ENCODE results near the gene HNRNPU. TPM values are rescaled to one million over a fixed set of nuclear protein-coding genes. Genes with fewer than 3 reads are reported as not detected.

The HNRNPU gene
- 246 and 357 TPM in 2 replicates for total RNA-seq (2014; rRNA removed; shearing (Covaris generic))

DNA sequence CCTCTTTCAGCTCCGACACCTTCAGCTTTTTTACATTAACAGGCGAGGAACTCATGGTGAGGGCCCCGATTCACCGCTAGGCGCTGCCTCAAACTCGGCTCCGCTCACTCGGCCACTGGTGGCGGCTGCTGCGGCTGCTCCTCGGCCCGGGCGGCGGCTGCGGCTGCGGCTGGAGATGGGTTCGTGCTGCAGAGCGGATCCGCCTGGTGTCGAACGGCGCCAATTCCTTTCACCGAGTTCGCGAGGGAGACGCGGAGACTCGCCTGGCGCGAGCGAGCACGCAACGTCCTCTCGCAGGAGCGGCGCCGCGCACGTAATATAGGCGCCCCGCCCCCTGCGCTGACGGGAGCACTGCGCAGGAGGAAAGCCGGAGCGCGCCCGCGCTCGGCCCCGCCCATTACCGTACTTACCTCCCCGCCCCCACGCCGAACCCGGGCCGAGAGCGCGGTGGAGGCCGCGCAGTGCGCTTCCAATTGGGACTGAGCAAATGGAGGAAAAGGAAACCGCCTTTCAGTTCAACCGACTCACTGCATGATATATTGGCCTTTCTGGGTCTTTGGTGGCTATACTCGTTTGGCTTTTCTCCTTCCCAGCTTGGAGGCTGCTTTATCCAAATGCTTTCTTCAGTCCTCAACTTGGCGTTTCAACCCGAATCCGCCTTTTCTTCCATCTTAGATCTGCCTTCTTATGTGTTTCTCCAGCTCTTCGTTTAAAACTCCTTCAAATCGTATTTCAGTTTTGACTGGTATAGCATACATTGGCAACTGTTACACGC is at the start of gene HNRNPU:
HNRNPU (minus strand) TSS at position 291 of the 775 bp plus-strand sequence; CDS start at position 55, 236 bp downstream.
- peak; percentile 95 for DNase-seq (ENCODE audit: low read depth)

DNA sequence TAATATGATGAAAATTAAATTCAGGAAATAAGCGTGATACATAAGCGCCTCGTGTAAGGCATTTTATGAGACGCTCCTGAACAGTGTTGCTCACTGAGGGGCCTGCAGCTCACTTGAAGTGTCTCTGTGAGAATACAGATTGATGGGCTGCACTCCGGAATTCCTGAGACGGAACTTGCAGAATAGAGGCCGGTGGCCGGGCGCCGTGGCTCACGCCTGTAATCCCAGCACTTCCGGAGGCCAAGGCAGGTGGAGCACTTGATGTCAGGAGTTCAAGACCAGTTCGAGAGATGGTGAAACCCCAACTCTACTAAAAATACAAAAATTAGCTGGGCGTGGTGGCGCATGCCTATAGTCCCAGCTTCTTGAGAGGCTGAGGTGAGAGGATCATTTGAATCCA is 49.5 kb upstream of the HNRNPU start:
- DNase-seq (ENCODE audit: low read depth), result no peak

DNA sequence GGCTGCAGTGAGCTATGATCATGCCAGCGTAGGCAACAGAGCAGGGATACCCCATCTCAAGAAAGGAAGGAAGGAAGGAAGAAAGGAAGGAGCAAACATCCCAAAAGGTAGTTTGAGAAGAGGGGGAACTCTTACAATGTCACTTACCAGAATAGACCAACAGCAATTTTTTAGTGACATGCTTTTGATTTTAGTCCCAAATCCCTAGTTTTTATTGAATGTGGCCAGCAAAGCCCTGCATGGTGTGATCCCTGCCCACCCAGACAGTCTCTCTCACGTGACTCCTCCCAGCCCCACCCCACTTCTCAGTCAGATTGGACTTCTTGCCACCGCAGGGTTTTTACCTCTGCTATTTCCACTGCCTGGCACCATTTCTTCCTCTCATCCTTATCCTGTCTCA is 39.8 kb upstream of the HNRNPU start:
- DNase-seq (ENCODE audit: low read depth), result no peak

DNA sequence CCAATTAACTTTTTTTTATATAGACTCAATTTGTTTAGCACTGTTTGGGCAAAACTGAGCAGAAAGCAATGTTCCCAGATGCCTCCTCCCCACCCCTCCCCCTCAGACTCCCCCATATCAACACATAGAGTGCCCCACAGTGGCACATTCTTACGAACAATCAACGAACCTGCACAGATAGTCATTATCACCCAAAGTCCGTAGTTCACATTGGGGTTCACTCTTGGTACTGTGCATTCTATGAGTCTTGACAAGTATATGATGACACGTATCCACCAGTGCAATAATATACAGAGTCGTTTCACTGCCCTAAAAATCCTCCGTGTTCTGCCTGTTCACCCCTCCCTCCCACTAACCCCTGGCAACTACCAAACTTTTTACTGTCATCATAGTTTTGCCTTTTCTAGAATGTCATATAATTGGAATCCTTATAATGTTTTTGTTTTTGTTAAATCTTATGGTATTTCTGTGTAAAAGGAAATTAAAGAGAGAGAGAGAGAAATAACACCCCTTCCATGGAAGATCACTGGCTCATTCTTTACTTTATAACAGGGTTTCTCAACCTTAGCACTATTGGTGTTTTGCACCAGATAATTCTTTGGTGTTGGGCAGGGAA is 37.2 kb upstream of the HNRNPU start:
- no peak for DNase-seq (ENCODE audit: low read depth)

DNA sequence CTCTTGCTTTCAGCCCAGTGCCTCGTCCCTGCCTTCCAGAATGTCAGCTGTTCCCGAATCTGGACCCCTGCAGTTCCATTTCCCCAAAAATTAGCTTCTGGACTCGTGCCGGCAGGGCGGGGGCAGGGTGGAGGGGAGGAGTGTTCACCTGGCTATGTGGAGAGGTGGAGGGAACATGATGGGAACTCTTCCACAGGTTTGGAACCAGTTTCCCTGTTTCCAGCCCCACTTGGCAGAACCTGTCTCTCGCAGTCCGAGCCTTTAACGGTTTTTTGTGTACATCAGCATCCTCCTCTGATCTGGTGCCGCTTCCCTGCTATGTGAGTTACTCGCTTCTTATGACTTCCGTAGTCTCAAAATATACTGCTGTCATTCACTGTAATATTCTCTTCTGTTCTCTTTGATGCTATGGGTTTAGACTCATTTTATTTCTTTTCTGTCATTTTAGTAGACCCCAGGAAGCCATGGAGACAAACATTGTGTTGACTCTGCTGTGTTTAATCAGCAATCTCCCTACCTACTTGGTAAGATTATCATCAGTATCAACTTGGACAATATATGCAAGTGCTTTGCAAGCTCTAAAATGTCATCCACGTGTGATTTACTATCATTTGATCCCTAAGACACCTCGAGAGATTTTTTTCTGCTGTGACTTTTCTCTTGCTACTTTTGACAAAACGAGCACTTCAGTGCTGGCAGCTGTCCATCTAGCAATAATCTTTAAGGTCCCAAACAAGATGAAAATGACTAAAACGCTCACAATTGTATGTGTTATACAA is 33.3 kb upstream of the HNRNPU start:
- DNase-seq (ENCODE audit: low read depth), result no peak

DNA sequence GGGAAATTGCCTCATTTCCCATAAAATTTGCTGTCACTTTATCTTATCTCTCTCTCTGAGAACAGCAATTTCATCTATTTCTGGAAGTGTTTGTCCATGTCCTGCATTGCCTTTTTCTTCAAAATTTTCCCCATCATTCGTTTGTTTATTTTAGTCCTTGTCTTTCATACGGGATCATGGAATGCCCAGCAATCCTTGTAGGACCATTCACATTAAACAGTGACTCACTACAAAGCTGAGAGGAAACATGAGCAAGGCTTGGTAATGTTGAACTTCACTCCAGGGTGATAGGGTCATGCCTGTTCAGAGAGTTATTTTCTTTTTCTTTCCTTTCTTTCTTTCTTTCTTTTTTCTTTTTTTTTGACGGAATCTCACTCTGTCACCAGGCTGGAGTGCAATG is 32.2 kb upstream of the HNRNPU start:
- DNase-seq (ENCODE audit: low read depth), result peak; percentile 89

DNA sequence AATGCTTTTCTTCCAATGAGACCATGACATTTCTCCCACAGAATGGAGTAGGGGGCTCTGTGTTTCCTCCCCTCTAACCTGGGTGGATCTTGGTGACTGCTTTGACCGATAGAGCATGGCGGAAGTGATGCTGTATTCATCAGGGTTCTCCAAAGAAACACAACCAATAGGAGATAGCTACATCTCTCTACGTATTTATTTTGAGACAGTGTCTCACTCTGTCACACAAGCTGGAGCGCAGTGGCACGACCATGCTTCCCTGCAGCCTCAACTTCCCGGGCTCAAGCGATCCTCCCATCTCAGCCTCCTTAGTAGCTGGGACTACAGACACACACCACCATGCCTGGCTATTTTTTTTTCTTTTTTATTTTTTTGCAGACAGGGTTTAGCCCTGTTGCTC is 29.5 kb upstream of the HNRNPU start:
- DNase-seq (ENCODE audit: low read depth), result no peak

DNA sequence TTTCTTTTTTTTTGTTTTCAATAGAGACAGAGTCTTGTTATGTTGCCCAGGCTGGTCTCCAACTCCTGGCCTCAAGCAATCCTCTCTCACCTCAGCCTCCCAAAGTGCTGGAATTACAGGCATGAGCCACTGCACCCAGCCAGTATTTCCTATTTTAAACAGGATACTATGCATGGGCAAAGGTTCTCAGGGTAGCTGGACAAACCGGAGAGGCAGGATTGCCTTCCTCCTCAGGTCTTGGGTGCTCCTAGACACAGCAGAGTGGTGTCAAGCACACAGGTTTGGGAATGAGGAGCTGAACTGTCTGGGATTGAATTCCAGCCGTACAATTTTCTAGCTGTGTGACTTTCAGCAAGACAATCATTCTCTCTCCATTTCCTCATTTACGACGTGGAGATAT is 22.9 kb upstream of the HNRNPU start:
- DNase-seq (ENCODE audit: low read depth), result no peak

DNA sequence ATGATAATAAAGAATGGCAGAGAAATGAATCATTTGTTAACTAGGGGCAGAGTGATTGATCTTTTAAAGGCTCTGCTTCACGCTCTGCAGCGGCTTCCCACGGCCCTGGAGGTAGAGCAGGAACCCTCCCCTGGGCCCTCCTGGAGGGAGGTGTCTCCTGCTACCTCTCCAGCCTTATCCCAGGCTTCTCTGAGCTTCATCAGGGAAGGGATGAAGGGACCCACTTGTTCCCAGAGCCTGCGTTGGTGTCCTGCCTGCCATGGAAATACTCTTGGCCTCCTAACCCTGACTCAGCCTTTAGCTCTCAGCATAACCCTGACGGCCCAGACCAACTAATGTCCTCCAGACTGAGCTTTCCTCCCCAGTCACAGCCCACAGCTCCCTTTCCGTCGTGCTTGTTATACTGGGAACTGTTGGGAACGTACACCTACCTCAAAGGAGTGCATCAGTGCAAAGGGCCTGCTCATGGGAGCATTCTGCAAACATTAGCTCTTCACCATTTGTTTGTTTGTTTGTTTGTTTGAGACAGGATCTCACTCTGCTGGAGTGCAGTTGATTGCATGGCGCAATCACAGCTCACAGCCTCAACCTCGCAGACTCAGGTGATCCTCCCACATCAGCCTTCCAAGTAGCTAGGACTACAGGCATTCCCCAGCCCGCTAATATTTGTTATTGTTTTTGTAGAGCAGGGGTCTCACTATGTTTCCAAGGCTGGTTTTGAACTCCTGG is 17.4 kb upstream of the HNRNPU start:
- DNase-seq (ENCODE audit: low read depth), result no peak

DNA sequence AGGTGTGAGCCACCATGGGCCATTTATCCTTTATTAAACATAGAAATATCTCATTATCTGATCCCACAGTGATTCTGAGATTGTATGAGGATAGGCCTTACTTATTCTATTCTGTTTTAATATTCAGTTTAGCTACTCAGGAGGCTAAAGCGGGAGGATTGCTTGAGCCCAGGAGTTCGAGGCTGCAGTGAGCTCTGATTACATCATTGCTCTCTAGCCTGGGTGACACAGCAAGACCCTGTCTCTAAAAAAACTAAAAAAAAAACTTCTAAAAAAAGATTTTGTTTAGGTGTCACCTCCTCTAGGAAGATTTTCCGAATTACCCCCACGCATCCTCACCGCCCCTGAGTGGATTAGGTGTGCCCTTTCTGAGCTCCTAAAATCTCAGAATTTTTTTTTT is 14.3 kb upstream of the HNRNPU start:
- DNase-seq (ENCODE audit: low read depth), result no peak

DNA sequence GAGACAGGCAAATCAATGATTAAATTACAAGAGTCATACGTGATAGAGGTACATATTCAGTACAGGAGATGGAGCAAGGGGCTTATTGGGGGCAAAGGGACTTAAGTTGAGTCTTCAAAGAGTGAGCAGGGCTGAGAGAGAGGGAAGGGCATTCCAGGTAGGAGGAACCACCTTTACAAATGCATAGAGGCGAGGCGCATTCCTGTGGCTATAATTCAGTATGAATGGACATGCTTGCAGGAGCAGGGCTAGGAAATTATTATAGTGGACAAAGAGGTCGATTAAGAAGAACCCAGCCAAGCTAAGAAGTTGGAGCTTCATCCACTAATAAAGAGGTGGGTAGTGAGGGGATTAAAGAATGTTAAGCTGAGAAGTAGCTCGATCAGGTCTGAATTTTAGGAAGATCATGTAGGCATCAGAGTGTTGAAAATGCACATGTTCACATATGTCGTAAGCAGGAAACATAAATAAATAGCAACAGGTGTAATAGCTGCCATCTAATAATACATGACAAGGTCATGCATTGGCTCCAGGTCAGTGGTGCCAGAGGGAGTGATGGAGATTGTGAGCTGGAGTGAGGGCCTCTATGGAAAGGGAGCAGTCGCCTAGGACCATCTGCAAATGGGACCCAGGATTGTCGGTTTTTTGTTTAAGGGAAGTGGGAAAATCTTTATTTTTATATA is 12.0 kb upstream of the HNRNPU start:
- no peak for DNase-seq (ENCODE audit: low read depth)

DNA sequence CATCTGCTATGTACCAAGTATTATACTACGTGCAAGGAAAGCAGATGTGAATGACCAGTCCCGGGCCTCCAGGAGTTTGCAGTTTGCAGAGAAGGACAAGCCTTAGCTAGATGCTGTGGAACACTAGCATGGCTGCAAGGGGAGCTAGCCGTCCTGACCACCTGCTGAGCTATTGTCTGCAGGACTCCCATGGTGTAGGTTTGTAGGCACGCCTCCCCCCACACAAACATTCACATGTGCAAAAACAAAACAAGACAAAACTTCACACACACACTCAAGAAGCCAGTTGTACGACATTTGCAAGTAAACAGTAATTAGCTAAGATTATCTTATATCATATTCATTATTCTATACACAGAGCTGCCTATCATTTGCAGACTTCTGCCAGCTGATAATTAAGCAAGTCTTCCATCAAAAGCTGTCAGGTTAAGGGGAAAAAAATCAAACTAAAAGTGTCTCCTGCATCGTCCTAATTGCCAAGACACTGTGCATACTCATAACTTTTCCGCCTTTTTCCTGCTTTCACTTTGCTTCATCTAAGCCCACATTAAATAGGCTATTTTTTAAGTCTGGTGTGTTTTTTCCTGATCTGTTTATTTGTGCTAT is 10.7 kb upstream of the HNRNPU start:
- no peak for DNase-seq (ENCODE audit: low read depth)

DNA sequence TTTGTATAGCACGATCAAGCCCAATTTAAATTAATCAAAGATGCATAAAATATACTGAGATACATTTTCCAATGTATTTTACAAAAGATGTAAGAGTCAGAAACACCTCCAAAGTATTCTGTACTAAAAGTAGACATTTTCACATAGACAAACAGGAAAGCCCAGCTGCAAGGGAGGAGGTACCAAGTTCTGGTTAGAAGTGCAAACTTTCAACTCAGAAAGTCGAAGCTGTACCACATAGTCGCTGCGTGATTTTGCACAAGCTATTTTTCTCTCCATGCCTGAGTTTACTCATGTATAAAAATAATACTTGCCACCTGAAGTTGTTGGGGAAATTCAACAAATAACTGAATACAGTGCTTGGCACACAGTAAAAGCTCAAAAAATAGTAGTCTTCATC is 5.6 kb upstream of the HNRNPU start:
- no peak for DNase-seq (ENCODE audit: low read depth)

DNA sequence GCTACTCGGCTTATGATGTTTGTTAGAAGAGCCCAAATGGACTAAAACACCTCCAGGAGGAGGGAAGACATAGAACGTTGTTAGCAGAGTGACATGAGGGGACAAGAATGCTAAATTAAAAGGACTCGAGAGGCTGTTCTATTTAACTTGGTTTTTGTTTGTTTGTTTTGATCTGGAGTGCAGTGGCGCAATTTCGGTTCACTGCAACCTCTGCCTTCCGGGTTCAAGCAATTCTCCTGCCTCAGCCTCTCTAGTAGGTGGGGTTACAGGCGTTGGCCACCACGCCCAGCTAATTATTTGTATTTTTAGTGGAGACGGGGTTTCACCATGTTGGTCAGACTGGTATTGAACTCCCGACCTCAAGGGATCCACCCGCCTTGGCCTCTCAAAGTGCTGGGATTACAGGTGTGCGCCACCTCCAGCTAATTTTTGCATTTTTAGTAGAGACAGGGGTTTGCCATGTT is 5.1 kb upstream of the HNRNPU start:
- no peak for DNase-seq (ENCODE audit: low read depth)

DNA sequence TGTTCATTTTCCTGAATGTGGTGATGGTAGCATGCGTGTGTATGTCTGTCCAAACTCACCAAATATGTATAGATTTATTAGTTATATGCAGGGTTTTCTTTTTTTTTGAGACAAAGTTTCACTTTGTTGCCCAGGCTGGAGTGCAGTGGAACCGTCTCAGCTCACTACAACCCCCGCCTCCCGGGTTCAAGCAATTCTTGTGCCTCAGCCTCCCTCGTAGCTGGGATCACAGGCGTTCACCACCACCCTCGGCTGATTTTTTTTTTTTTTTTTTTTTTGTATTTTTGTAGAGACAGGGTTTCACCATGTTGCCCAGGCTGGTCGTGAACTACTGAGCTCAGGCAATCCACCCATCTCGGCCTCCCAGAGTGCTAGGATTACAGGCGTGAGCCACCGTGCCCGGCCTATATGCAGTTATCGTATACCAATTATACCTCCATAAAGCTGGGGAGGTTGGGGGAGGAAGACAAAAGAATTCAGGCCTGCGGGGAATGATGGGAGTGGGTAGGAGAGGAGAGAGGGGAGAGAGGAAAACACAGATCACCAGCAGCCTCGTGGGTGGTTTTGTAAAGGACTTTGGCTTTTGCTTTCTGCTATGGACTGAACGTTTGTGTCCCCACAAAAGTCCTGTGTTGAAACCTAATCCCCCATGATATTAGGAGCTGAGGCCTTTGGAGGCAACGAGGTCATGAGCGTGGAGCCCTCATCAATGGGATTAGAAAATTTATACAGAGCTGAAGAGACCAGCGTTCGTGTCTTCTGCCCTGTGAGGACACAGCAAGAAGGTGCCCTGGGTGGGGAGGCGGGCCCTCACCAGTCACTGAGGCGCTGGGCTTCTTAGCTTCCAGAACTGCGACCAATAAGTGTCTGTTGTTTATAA is 4.4 kb upstream of the HNRNPU start:
- no peak for DNase-seq (ENCODE audit: low read depth)

DNA sequence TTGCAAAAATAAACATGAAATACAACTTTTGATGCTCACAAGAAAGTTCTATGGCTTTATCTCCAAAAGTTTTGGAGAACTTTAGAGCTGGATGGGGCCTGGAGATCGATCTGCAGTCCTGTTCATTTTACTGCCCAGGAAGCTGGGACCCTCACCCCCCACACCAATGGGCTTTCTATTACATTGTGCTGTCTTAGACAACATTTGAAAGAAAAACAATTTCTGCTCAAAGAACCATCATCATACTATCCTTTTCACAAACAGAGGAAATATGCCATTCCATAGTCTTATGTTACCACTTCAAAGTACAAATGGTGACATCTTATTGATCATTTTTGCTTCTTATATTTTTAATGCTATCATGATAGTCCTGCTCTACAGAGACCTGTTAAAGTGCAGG is 2.0 kb upstream of the HNRNPU start:
- no peak for DNase-seq (ENCODE audit: low read depth)

DNA sequence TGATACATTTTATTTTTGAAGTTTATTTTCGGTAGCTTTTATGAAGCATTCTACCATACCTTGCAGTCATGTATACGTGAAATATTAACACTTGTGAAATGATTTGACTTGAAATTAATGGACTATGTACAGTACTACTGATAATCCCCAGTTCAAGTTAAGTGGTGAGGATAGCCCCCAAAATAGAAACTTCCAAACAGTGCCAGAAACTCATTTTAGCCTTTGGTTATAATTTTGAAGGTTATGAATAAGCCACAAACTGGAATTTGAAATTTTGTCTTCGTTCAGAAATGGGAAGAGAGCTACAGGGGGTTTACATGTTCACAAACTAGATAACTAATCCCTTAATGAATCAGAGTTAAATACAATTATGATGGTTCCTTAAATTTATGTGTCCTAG is 1.5 kb upstream of the HNRNPU start:
- no peak for DNase-seq (ENCODE audit: low read depth)

DNA sequence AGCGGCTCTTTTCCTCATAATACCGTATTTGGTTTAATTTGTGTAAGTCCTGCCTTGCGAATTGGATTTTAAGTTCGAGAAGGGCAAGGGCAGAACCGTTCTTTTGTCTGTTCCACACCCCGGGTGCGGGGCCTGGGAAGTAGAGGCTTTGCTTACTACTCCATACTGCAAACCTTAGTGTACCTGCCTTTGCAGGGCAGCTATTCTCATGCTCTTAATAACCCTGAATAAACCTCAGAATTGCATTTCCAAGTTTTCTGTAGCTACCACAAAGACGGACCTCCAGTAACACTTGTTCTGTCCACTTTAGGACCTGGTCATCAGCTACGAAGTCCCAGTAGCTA is 657 bp upstream of the HNRNPU start:
- DNase-seq (ENCODE audit: low read depth), result peak; percentile 34

DNA sequence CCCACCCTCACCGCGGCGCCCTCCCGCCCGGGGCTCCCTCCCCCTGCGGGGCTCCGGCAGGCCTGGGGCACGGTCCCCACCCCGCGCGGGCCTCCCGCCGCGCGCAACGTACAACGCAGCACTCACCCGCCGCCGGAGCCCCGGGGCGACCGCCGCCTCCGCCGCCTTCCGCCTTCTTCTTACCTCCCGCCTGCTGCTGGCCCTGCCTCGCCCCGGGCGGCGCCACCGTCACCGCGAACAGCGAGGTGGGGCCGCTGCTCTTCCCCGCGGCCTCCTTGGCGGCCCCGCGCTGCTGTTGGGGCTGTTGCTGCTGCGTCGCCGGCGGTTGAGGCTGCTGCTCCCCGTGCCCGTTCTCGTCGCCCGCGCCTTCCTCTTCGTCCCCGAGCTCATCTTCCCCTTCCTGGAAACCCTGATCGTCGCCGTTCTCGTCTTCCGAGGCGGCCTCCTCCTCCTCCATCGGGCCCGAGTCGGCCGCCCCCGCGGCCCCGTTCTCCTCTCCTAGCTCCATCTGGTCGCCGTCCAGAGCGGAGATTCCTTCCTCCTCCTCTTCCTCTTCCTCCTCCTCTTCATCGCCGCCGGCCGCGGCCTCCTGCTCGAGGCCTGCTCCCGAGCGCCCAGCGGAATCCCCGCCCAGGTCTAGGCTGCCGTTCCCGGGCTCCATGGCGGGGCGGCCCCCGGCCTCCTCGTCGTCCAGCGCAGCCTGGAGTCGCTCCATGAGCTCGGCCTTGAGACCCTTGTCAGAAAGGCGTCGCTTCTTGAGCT is 671 bp downstream of the HNRNPU start:
- DNase-seq (ENCODE audit: low read depth), result no peak
